Muscle of leg (tissue), 11 donors: Measurements from ENCODE around the gene SIK2. TPM values are rescaled to one million over a fixed set of nuclear protein-coding genes. Genes with fewer than 3 reads are reported as not detected.
A peak's percentile ranks its signal among the peaks of the same experiment; 100 is the strongest.

Source experiments
- DNase-seq: peaks from one replicate; pipeline ENCODE4 v3.0.0; 2013
- H3K27ac ChIP-seq: one replicate; pipeline ENCODE4 v1.5.1; 2013; ENCODE audit warnings: mild to moderate bottlenecking, low read length, control low read depth
- H3K27me3 ChIP-seq: one replicate; pipeline ENCODE4 v1.6.1; 2013; ENCODE audit warnings: low read length; ENCODE audit not compliant: control insufficient read depth, insufficient read depth
- H3K36me3 ChIP-seq: one replicate; pipeline ENCODE4 v1.6.1; 2013; ENCODE audit warnings: low read length; ENCODE audit not compliant: control insufficient read depth, insufficient read depth
- H3K4me1 ChIP-seq: one replicate; pipeline ENCODE4 v1.6.1; 2013; ENCODE audit warnings: low read length; ENCODE audit not compliant: control insufficient read depth, insufficient read depth
- H3K4me3 ChIP-seq: one replicate; pipeline ENCODE4 v1.5.1; 2013; ENCODE audit warnings: low read length, control low read depth
- H3K9me3 ChIP-seq: replicated peaks from 2 replicates; pipeline ENCODE4 v1.6.1; 2013; ENCODE audit warnings: low read depth, low read length; ENCODE audit not compliant: control insufficient read depth
- whole genome bisulfite sequencing: methylation state at CpG from one replicate; pipeline ENCODE4 v1.1.5; 2013; ENCODE audit warnings: missing lambda C conversion rate; ENCODE audit not compliant: insufficient coverage; 5-methylcytosine and 5-hydroxymethylcytosine counted together
- polyA plus RNA-seq, 8 donors: library from polyadenylated mRNA; unstranded; fragments of 120-200 nt; gene quantifications; one replicate each; pipeline versions ENCODE4 v1.2.1 to v1.2.3, GENCODE V29; 2013; ENCODE audit warnings: inconsistent platforms in 1 of 8, low replicate concordance in 1 of 8; ENCODE audit not compliant: insufficient read length in 8 of 8, insufficient read depth in 1 of 8
- total RNA-seq: library from RNA; stranded (reverse); fragments of 120-200 nt; gene quantifications from one replicate; pipeline ENCODE4 v1.2.4, GENCODE V29; 2013

SIK2 gene
- total and polyA plus RNA-seq, 9 donors = 14.9 to 27.4 (median 23.2) TPM

DNA sequence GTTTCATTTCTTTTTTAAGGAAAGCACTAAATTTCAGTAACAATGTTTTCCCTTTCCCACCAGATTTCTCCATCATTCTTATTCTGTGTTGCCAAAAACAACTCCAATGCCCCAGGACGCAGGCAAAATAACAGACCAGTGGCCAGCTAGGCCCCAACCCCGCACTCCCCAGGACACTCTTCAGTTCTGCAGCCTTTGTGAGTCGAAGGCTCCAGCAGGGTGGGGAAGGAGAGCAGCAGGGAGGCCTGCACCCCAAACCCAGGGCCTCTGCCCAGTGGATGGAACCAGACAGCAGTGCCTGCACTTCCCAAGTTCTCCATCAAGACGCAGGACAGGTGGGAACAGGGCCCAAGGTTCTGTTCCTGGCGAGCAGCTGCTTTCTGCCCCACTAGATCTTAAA is 129.6 kb downstream of the SIK2 start:
- no peaks in the 10 kb centered on the region for H3K27me3 ChIP-seq
- H3K4me3 ChIP-seq = no peak overlapping the region
- H3K27ac ChIP-seq = peak overlapping the region; percentile 100
- WGBS = 60% methylated on average over 4 of the region's 5 CpGs
- DNase-seq = no peak
- no peaks in the 10 kb centered on the region for H3K9me3 ChIP-seq
- peaks cover 10% of the 10 kb centered on the region for H3K36me3 ChIP-seq
- peaks cover 78% of the 10 kb centered on the region for H3K4me1 ChIP-seq

DNA sequence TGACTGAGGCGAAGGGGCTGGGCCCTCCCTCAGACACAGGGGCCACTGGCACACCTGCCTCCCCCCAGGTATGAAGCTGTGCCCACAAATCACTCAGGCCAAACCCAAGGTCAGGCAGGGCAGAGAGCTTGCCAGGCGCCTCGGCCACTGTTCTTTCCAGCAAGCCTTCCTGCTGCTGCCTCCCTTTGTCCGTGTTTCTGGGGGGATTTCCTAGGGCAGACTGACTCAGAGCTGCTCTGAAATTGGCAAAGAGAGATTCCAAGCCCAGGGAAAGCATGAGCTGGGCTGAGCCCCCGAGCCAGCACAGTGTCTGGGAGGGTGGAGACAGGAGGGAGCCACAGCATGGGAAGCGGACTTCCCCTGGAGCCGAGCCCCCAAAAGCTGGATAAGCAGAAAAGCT is 130.8 kb downstream of the SIK2 start:
- Histone ChIP-seq H3K9me3 (no peaks in the 10 kb centered on the region), H3K4me1 (peaks cover 88% of the 10 kb centered on the region), H3K4me3 (no peak overlapping the region), H3K27ac (peak overlapping the region; percentile 100), H3K36me3 (peaks cover 2% of the 10 kb centered on the region), H3K27me3 (no peaks in the 10 kb centered on the region)
- 16% methylated on average over 7 of the region's 7 CpGs for WGBS
- DNase-seq = peak; percentile 92

DNA sequence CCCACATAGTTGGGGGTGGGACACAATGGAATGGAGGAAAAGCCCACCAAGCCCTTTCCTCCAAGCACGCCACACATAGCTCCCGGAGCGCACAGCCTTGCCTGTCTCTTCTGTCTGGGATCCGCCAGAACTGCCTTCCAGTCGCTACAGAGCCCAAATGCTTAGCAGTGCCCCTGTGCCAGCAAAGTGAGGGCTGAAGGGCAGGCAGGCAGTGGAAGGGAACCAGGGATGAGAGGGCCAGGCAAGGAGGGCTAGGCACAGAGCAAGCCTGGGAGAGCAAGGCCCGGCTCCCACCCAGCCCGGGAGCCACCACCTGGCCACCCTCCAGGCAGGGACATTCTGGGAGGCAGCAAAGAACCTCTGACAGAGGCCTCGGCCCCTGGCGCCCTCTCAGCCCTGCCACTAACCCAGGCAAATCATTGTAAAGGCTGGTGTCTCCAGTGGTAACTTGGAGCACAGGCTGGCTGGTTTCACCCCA is 131.4 kb downstream of the SIK2 start:
- peaks cover 92% of the 10 kb centered on the region for H3K4me1 ChIP-seq
- no peak overlapping the region for H3K4me3 ChIP-seq
- H3K27me3 ChIP-seq = no peaks in the 10 kb centered on the region
- peak; percentile 50 for DNase-seq
- H3K9me3 ChIP-seq = no peaks in the 10 kb centered on the region
- 42% methylated on average over 2 of the region's 9 CpGs for WGBS
- H3K36me3 ChIP-seq = peaks cover 5% of the 10 kb centered on the region
- peak overlapping the region; percentile 100 for H3K27ac ChIP-seq

DNA sequence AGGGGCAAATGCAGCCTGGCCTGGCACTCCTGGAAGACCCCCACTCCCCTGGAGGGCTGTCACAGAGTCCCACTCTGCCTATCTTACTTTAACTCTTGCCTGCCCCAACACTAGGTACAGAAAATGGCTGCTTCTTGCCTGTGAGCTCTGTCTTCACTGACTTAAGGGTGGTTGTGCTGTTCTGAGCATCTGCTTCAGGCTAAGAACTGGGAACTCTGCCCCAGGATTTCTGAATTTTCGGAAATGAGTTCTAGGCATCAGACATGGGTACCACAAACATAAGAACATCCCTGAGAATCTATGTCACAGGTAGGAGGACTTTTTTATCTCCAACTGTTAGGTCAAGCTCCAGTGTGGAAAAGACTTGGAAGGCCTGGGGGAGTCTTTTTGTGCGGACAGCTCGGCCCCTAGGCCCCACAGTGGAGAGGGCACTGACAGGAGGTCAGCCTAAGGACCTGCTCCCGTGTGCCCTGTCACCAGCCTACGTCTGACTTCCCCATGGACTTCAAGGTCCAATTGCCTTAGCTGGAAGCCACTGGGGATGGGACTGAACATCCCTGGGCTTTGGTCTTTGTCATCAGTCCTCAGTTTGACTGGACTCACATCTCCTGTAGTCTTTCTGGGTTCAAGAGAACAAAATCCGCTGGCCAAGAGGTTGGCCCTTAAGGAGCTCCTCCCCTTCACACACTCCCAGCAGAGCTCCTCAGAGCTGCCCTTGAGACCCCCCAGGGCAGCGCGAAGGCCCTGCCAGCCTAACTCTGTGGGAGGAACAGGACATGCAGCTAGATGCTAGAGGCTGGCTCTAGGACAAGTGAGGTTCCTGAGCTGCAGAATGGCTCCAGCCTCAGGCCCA is 132.1 kb downstream of the SIK2 start:
- no peaks in the 10 kb centered on the region for H3K9me3 ChIP-seq
- H3K27me3 ChIP-seq = no peaks in the 10 kb centered on the region
- peak overlapping the region; percentile 100 for H3K27ac ChIP-seq
- 78% methylated on average over 4 of the region's 8 CpGs for WGBS
- peak; percentile 53 for DNase-seq
- peaks cover 86% of the 10 kb centered on the region for H3K4me1 ChIP-seq
- no peak overlapping the region for H3K4me3 ChIP-seq
- peaks cover 2% of the 10 kb centered on the region for H3K36me3 ChIP-seq

DNA sequence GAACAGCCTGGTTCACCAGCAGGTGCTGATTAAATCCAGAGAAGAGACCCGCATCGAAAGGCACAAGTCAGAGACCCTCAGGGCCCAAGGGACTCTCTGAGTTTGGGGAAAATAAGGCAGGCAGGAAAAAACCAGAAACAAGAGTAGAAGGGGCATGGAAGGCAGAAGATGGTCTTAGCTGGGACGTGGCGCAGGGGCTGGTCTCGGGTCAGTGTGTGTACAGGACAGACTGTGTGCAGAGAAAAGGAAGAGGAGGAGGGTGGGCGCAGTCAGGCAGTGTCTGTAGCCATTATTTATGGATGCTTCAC is 132.7 kb downstream of the SIK2 start:
- no peak for DNase-seq
- WGBS = 10% methylated on average over 6 of the region's 6 CpGs
- peak overlapping the region; percentile 100 for H3K27ac ChIP-seq
- H3K9me3 ChIP-seq = no peaks in the 10 kb centered on the region
- H3K4me3 ChIP-seq = no peak overlapping the region
- H3K4me1 ChIP-seq = peaks cover 80% of the 10 kb centered on the region
- H3K27me3 ChIP-seq = no peaks in the 10 kb centered on the region
- peaks cover 2% of the 10 kb centered on the region for H3K36me3 ChIP-seq

DNA sequence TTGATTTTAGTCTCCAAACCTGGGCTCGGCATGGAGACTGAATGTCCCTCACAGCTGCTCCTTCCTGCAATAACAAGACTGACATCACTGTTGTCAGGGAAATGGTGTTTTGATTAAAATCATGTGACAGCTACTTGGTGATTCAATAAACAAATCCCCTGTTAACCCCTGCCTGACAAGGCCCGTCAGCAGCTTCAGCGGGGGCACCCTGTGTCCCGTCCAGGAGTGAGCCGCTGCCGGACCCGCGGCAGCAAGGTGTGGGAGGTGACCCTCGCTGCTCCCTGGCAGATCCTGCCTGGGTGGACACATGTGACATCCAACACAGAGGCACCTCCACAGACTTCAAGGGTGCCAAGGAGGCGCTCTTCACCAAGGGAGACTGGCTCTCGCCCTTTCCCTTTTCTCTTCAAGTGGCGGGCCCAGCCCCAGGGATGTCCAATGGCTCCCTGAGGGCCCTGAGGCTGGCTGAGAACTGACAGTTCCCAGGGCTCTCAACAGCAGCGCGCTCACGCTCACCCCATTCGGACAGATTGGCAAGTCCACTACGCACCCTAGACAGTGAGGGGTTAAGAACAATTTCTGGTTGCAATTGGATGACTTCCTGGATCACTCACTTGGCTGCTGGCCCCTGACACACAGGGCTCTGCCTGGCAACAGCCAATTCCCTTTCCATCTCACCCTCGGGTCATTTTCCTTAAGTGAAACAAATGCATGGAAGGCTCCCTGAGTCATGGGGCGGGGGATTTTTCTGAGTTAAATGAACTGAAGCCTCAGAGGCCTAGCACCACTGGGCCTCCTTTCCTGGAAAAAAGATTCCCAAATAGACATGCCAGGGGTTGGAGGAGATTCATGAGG is 133.2 kb downstream of the SIK2 start:
- DNase-seq = peak; percentile 99
- Histone ChIP-seq H3K4me1 (peaks cover 76% of the 10 kb centered on the region), H3K36me3 (peaks cover 2% of the 10 kb centered on the region), H3K27ac (peak overlapping the region; percentile 100), H3K9me3 (no peaks in the 10 kb centered on the region), H3K27me3 (no peaks in the 10 kb centered on the region), H3K4me3 (peak overlapping the region; percentile 44)
- 24% methylated on average over 12 of the region's 19 CpGs for WGBS

DNA sequence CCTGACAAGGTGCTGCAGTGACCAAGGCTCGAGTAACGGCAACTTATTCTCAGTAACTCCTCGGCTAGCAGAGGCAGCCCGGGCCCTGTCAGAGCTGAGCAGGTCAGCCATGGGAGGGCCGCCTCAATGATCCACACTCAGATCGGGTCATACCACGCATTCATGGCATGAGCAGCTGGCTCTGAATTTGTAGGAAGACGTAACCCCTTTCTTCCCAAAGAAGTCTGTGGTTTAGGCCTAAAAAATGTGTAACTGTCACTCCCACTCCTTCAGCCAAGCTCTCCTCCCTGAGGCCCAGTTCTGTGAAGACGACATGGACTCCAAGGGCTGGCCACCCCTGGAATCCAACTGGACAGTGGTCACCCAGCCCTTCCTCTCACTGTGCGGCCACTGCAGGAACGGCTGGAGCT is 133.9 kb downstream of the SIK2 start:
- peaks cover 9% of the 10 kb centered on the region for H3K36me3 ChIP-seq
- no peaks in the 10 kb centered on the region for H3K9me3 ChIP-seq
- DNase-seq = peak; percentile 58
- H3K27ac ChIP-seq = peak overlapping the region; percentile 100
- H3K27me3 ChIP-seq = no peaks in the 10 kb centered on the region
- WGBS = 18% methylated on average over 9 of the region's 11 CpGs
- peaks cover 70% of the 10 kb centered on the region for H3K4me1 ChIP-seq
- H3K4me3 ChIP-seq = no peak overlapping the region

DNA sequence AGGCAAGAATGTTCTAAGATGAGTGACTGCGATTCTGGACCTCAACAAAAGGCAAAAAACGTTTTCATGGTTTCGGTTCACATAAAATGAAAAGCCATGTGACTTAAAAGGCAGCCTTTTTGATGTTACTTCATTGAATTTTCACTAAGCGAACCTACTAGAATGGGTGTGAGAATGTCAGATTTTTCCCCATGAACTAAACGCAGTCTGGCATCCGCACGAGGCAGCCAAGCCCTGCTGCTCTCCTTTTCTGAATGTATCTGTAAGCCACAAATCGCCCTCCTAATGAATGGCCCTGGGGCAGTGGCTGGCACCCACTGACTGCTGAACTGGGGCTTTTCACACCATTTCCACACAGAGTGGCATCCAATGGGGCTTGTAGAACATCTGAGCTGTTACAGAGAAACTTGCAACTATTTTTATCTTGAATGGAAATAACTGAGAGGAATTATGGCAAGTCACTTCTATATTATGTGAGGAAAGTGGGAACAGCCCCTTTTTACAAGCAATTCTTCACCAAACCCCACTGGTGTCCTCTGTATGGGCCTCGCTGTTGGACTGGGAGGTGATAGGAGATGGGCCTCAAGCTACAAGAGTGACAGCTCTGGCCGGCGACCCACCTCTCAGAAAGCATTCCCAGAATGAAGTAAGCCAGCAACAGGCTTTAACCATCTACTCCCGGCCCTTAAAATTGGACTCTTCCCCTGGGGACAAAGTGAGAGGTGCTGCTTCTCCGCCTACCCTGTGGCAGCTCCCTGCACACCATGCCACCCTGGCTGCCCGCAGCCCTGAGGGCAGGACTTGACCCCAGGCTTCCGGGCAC is 134.6 kb downstream of the SIK2 start:
- Histone ChIP-seq H3K4me1 (peaks cover 64% of the 10 kb centered on the region), H3K36me3 (peaks cover 15% of the 10 kb centered on the region), H3K4me3 (no peak overlapping the region), H3K27ac (peak overlapping the region; percentile 100), H3K9me3 (no peaks in the 10 kb centered on the region), H3K27me3 (no peaks in the 10 kb centered on the region)
- 66% methylated on average over 9 of the region's 15 CpGs for WGBS
- DNase-seq = peak; percentile 65

DNA sequence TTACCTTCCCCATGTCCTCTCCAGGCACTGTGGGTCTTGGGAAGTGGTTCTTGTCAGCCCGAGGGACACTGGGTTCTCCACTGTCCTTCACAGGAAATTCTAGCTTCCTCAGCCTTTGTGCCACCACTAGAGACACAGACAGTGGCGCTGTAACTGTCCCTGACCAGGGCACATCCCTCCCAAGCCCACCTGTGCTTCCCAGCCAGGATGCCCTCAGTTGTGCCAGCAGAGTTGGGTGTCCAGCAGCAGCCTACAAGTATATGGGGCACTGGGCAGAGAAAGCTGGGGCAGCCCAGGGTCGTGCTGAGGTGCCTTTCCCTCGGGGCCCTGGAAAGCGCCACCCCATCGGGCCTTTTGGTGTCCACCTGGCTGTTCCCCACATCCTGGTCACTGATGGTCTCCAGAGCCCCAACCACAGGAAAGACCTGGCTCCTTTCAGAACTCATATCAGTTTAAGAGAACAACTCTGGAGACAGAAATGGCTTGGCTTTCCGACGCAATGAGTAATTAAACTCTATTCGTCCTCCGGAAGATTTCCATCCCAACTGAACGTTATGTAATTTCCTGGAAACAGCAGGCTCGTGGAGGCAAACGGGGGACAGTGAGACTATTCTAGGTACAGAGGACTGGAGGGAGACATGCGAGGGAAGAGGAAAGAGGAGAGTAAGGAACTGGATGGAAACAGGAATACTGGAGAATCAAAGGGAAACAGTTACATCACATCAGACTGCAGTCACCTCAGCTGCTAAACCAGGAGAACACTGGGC is 135.4 kb downstream of the SIK2 start:
- no peak overlapping the region for H3K4me3 ChIP-seq
- peak; percentile 93 for DNase-seq
- H3K4me1 ChIP-seq = peaks cover 57% of the 10 kb centered on the region
- no peaks in the 10 kb centered on the region for H3K27me3 ChIP-seq
- H3K36me3 ChIP-seq = peaks cover 16% of the 10 kb centered on the region
- H3K27ac ChIP-seq = peak overlapping the region; percentile 100
- H3K9me3 ChIP-seq = no peaks in the 10 kb centered on the region
- WGBS = 68% methylated on average over 9 of the region's 14 CpGs
